GM21360 (cell line): ENCODE data around the gene PLSCR2.
A peak's percentile ranks its signal among the peaks of the same experiment; 100 is the strongest.
"Not testable (repeated sequence)": the region's sequence is repeated elsewhere in the genome, so short reads cannot be mapped to it uniquely, and the experiment has no call there.

ENCODE experiments used
- ATAC-seq: cut with Tn5 transposase; IDR thresholded peaks from one replicate; pipeline ENCODE4 v1.9.1; 2021; ENCODE audit warnings: mild to moderate bottlenecking, moderate library complexity; ENCODE audit not compliant: unreplicated experiment

Gene PLSCR2

GRCh38 chr3:146469150-146470017 lies at the start of gene PLSCR2:
PLSCR2 (minus strand) TSS chr3:146469561; CDS start chr3:146459904, 9,657 bp downstream.
- ATAC-seq, result peak; percentile 98

- ATAC-seq, result no peak
Measured at GRCh38 chr3:146517684-146518435, 48.5 kb upstream of the PLSCR2 start.

- ATAC-seq, result no peak
Measured at GRCh38 chr3:146513386-146514051, 44.2 kb upstream of the PLSCR2 start.

GRCh38 chr3:146511402-146512134 lies 42.2 kb upstream of the PLSCR2 start:
- no peak for ATAC-seq

- ATAC-seq, result no peak
Measured at GRCh38 chr3:146507331-146508120, 38.2 kb upstream of the PLSCR2 start.

GRCh38 chr3:146505516-146505915 lies 36.2 kb upstream of the PLSCR2 start:
- no peak for ATAC-seq

- no peak for ATAC-seq
Measured at GRCh38 chr3:146504498-146505197, 35.3 kb upstream of the PLSCR2 start.

GRCh38 chr3:146503461-146504202 lies 34.3 kb upstream of the PLSCR2 start:
- peak; percentile 98 for ATAC-seq

GRCh38 chr3:146502887-146503460 lies 33.6 kb upstream of the PLSCR2 start:
- no peak for ATAC-seq

- peak; percentile 60 for ATAC-seq
Measured at GRCh38 chr3:146501752-146502151, 32.4 kb upstream of the PLSCR2 start.

- no peak for ATAC-seq
Measured at GRCh38 chr3:146499701-146500100, 30.3 kb upstream of the PLSCR2 start.

- ATAC-seq, result no peak
Measured at GRCh38 chr3:146498002-146498736, 28.8 kb upstream of the PLSCR2 start.

GRCh38 chr3:146497145-146497843 lies 27.9 kb upstream of the PLSCR2 start:
- ATAC-seq, result not testable (repeated sequence)

- no peak for ATAC-seq
Measured at GRCh38 chr3:146496726-146497125, 27.4 kb upstream of the PLSCR2 start.

GRCh38 chr3:146496251-146496650 lies 26.9 kb upstream of the PLSCR2 start:
- ATAC-seq, result no peak

GRCh38 chr3:146493761-146494160 lies 24.4 kb upstream of the PLSCR2 start:
- ATAC-seq, result no peak

GRCh38 chr3:146493221-146493620 lies 23.9 kb upstream of the PLSCR2 start:
- no peak for ATAC-seq
